A204.1 (cell line): ENCODE measurements around the gene PI4KB.
A peak's percentile ranks its signal among the peaks of the same experiment; 100 is the strongest.
"Not testable (repeated sequence)": the region's sequence is repeated elsewhere in the genome, so short reads cannot be mapped to it uniquely, and the experiment has no call there.

Experiments
- FAIRE-seq: peaks from 2 replicates; lab custom pipeline; 2012; peaks lifted over from hg19 to GRCh38; lab: Jason Lieb, UNC

The PI4KB gene

GRCh38 chr1:151327223-151327902, at the start of gene PI4KB:
Gene PI4KB, minus strand, starts transcription at chr1:151327416. Its CDS starts 10,935 bp downstream, at chr1:151316481.
- FAIRE-seq = peak; percentile 96

- FAIRE-seq = no peak
Measured at GRCh38 chr1:151373196-151373595, 46.0 kb upstream of the PI4KB start.

GRCh38 chr1:151372058-151372934, 45.1 kb upstream of the PI4KB start, which contains the start of gene SELENBP1:
Gene SELENBP1, minus strand, starts transcription at chr1:151372705. Its CDS starts 64 bp downstream, at chr1:151372641.
- FAIRE-seq = no peak

- no peak for FAIRE-seq
Measured at GRCh38 chr1:151371370-151372057, 44.3 kb upstream of the PI4KB start.

- FAIRE-seq = no peak
Measured at GRCh38 chr1:151370211-151370911, 43.1 kb upstream of the PI4KB start.

- FAIRE-seq = no peak
Measured at GRCh38 chr1:151369621-151370048, 42.4 kb upstream of the PI4KB start.

GRCh38 chr1:151369302-151369610, 42.0 kb upstream of the PI4KB start:
- FAIRE-seq = no peak

- no peak for FAIRE-seq
Measured at GRCh38 chr1:151368393-151369301, 41.4 kb upstream of the PI4KB start.

GRCh38 chr1:151367658-151368392, 40.6 kb upstream of the PI4KB start:
- no peak for FAIRE-seq

- FAIRE-seq = no peak
Measured at GRCh38 chr1:151364996-151365395, 37.8 kb upstream of the PI4KB start.

- FAIRE-seq = no peak
Measured at GRCh38 chr1:151362308-151363155, 35.3 kb upstream of the PI4KB start.

- no peak for FAIRE-seq
Measured at GRCh38 chr1:151361883-151362282, 34.7 kb upstream of the PI4KB start.

- FAIRE-seq = no peak
Measured at GRCh38 chr1:151356696-151357095, 29.5 kb upstream of the PI4KB start.

GRCh38 chr1:151352021-151352718, 25.0 kb upstream of the PI4KB start:
- FAIRE-seq = no peak

GRCh38 chr1:151350323-151350722, 23.1 kb upstream of the PI4KB start:
- FAIRE-seq = not testable (repeated sequence)

- FAIRE-seq = no peak
Measured at GRCh38 chr1:151347523-151348246, 20.5 kb upstream of the PI4KB start.

- peak; percentile 99 for FAIRE-seq
Measured at GRCh38 chr1:151346769-151347522, 19.7 kb upstream of the PI4KB start, which contains the start of gene RFX5. Gene RFX5, minus strand, starts transcription at chr1:151347252. Its CDS starts 932 bp downstream, at chr1:151346320.
